ENCODE data around the gene KRT79. TPM values are rescaled to one million over a fixed set of nuclear protein-coding genes. Genes with fewer than 3 reads are reported as not detected.
"Not testable (repeated sequence)": the region's sequence is repeated elsewhere in the genome, so short reads cannot be mapped to it uniquely, and the experiment has no call there.

Gene KRT79
- total RNA-seq (ENCODE audit: low replicate concordance), result not detected in 2 replicates
- long read RNA-seq, result 0 reads

DNA sequence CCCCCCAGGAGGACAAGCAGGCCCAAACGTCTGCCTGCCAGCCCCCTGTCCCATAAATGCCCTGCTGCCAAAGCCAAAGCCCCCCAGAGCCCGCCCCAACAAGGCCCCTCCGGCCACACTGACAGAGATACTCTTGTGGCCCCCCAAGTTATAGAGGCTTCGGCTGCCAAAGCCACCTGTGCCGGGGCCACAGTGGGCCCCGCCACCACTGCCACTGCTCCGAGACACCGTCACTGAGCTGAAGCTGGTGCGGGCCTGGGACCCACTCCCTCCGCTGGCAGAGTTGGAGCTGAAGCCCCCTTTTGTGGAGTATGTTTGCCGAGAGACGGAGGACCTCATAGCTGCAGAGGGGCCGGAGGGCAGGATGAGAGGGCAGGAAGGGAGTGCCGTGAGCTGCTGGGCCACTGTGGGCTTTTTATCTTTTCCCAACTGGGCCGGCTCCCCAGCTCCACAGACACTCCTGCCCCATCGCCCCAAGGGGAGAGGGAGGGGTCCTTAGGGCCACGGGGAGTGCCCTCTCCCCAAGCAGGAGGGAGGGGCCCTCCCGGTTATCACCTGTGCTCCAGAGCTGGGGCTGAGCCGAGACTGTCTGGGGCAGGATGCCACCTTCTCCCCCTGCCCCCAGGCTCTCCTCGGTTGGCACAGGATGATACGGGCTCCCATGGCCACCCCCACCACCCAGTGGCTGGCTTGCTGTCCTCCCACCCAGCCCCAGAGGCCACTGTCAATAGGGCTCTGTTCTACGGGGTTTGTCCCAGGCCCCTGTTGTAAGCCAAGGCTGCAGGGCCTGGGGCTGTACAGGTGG lies at the start of gene KRT79:
Gene KRT79 (minus strand): TSS at position 390 of the 805 bp plus-strand sequence. CDS start 51 bp downstream, at position 339.
- H3K9me3 Mint-ChIP-seq, result no peaks in the 10 kb centered on the region
- H3K4me3 Mint-ChIP-seq, result no peak within 1 kb of the TSS
- no peak for DNase-seq (ENCODE audit: extremely low spot score, unreplicated experiment)
- no peak within 1 kb of the TSS for H3K27ac Mint-ChIP-seq
- peaks cover 34% of the 10 kb centered on the region for H3K27me3 Mint-ChIP-seq
- TF ChIP-seq, protein P1, sequence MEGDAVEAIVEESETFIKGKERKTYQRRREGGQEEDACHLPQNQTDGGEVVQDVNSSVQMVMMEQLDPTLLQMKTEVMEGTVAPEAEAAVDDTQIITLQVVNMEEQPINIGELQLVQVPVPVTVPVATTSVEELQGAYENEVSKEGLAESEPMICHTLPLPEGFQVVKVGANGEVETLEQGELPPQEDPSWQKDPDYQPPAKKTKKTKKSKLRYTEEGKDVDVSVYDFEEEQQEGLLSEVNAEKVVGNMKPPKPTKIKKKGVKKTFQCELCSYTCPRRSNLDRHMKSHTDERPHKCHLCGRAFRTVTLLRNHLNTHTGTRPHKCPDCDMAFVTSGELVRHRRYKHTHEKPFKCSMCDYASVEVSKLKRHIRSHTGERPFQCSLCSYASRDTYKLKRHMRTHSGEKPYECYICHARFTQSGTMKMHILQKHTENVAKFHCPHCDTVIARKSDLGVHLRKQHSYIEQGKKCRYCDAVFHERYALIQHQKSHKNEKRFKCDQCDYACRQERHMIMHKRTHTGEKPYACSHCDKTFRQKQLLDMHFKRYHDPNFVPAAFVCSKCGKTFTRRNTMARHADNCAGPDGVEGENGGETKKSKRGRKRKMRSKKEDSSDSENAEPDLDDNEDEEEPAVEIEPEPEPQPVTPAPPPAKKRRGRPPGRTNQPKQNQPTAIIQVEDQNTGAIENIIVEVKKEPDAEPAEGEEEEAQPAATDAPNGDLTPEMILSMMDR (conservative IDR thresholded peaks at IDR 0.05), result no peak
- no peaks in the 10 kb centered on the region for H3K36me3 Mint-ChIP-seq
- no peaks in the 10 kb centered on the region for H3K4me1 Mint-ChIP-seq (ENCODE audit: unreplicated experiment)

DNA sequence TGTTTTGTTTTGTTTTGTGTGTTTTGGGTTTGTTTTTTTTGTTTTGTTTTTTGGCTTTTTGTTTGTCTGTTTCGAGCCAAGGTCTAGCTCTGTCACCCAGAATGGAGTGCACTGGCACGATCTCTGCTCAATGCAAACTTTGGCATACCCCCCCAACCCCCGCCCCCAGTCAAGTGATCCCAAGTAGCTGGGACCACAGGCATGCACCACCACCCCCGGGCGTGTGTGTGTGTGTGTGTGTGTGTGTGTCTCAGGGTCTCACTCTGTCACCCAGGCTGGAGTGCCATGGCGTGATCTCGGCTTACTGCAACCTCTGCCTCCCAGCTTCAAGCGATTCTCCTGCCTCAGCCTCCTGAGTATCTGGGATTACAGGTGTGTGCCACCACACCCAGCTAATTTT lies 46.4 kb upstream of the KRT79 start:
- not testable (repeated sequence) for H3K9me3 Mint-ChIP-seq; H3K36me3 Mint-ChIP-seq; H3K4me3 Mint-ChIP-seq; H3K27me3 Mint-ChIP-seq; DNase-seq (ENCODE audit: extremely low spot score, unreplicated experiment)
- peak overlapping the region; percentile 87 for H3K27ac Mint-ChIP-seq
- H3K4me1 Mint-ChIP-seq (ENCODE audit: unreplicated experiment), result peaks cover 31% of the 10 kb centered on the region

DNA sequence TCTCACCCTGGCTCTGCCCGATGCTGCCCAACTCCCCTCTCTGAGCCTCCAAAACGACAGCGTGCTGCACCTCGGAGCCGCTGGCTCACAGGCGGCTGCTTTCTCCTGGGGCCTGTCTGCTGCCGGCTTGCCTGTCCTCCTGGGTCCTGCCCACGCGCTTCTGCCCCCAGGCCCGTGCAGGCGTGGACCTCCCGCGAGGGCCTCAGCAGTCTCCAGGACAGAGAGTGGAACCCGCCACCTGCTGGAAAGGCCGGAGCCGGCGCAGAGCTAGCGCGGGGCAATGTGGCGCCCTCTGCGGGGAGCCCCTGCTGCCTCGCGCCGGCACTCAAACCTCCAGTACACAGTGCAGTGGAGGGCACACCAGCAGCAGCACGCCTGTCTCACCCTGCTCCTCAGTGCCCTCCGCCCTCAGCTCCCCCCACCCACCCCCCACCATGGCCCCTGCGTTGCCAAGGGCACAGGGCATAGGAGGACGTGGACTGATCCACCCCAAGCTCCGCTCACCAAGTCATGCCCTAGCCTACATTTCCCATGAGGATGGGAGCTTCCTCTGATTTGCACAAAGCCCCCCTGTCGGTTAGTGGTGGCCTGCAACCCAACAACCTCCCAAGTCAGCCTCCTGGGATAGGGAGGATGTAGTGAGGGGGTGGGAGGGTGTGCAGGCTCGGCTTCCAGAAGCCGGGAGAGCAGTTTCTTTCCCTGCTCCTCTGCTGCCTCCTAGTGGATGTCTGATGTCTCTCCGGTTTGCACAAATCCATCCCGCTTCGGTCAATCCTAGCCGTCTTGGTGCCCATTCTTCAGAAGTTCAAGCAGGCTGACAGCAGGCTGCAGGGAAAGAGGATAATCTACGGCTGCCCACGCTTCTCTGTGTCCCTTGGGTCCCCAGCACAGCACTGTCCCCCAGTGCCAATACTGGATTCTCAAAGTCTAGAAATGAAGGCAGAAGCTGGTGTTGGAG lies 45.6 kb upstream of the KRT79 start:
- peaks cover 32% of the 10 kb centered on the region for H3K4me1 Mint-ChIP-seq (ENCODE audit: unreplicated experiment)
- H3K27ac Mint-ChIP-seq, result peak overlapping the region; percentile 87
- no peaks in the 10 kb centered on the region for H3K36me3 Mint-ChIP-seq
- no peaks in the 10 kb centered on the region for H3K9me3 Mint-ChIP-seq
- TF ChIP-seq, protein P1 (conservative IDR thresholded peaks at IDR 0.05), result peak; percentile 81
- H3K4me3 Mint-ChIP-seq, result peak overlapping the region; percentile 84
- H3K27me3 Mint-ChIP-seq, result peaks cover 10% of the 10 kb centered on the region
- DNase-seq (ENCODE audit: extremely low spot score, unreplicated experiment), result peak; percentile 85

GRCh38 chr12:52878507-52879393 lies 44.6 kb upstream of the KRT79 start:
- peaks cover 31% of the 10 kb centered on the region for H3K4me1 Mint-ChIP-seq (ENCODE audit: unreplicated experiment)
- H3K36me3 Mint-ChIP-seq, result no peaks in the 10 kb centered on the region
- TF ChIP-seq, protein P1 (conservative IDR thresholded peaks at IDR 0.05), result no peak
- H3K27me3 Mint-ChIP-seq, result peaks cover 15% of the 10 kb centered on the region
- no peaks in the 10 kb centered on the region for H3K9me3 Mint-ChIP-seq
- H3K4me3 Mint-ChIP-seq, result peak overlapping the region; percentile 52
- no peak for DNase-seq (ENCODE audit: extremely low spot score, unreplicated experiment)
- H3K27ac Mint-ChIP-seq, result peak overlapping the region; percentile 80

DNA sequence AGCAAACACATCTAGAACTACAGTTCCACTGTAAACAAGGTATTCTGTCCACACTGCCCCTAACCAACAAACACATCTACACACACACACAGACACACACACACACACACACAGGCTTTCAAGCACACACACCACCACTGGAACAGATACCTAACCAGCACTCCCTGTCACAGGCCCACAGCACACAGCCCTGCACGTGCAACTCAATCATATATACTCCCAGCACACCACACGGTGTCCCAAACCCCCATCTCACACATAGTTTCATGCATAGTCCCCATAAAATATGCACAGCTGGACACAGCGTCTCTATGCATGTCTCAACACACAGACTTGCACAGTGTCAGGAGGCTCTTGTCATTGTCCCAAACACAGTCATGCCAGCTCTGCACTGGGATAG lies 43.1 kb upstream of the KRT79 start:
- peak overlapping the region; percentile 65 for H3K4me3 Mint-ChIP-seq
- no peaks in the 10 kb centered on the region for H3K9me3 Mint-ChIP-seq
- peaks cover 25% of the 10 kb centered on the region for H3K27me3 Mint-ChIP-seq
- DNase-seq (ENCODE audit: extremely low spot score, unreplicated experiment), result no peak
- H3K4me1 Mint-ChIP-seq (ENCODE audit: unreplicated experiment), result peaks cover 40% of the 10 kb centered on the region
- no peaks in the 10 kb centered on the region for H3K36me3 Mint-ChIP-seq
- H3K27ac Mint-ChIP-seq, result peak overlapping the region; percentile 82
- TF ChIP-seq, protein P1 (conservative IDR thresholded peaks at IDR 0.05), result no peak
